Measurements from ENCODE around the gene MAOA.

The MAOA gene

GRCh38 chrX:43688586-43688985, 32.5 kb downstream of the MAOA start:
- Histone ChIP-seq H4K8ac (ENCODE audit: low read depth, low read length) (no peak overlapping the region), H3K9me3 (replicated peaks in 1 of 2; ENCODE audit: control insufficient read depth in 2 of 2, insufficient read depth in 1 of 2, low read depth in 1 of 2, low read length in 2 of 2) (no peaks in the 10 kb centered on the region), H2BK5ac (ENCODE audit: low read length) (no peak overlapping the region), H3K4me3 (ENCODE audit: low read length in 2 of 2) (no peak overlapping the region), H3K79me1 (ENCODE audit: low read depth, low read length) (no peaks in the 10 kb centered on the region), H3K23ac (ENCODE audit: low read depth, low read length, poor library complexity) (no peak overlapping the region), H4K91ac (ENCODE audit: low read depth, low read length, poor library complexity) (no peak overlapping the region), H3K14ac (ENCODE audit: low read length) (no peak overlapping the region), H2AFZ (ENCODE audit: low read length) (no peak overlapping the region), H3K4me1 (ENCODE audit: control insufficient read depth in 2 of 2, insufficient read depth in 1 of 2, low read depth in 1 of 2, low read length in 2 of 2) (no peaks in the 10 kb centered on the region), H2BK120ac (ENCODE audit: low read depth, low read length) (no peak overlapping the region), H2BK15ac (ENCODE audit: low read length) (no peak overlapping the region), H2AK5ac (ENCODE audit: low read depth, low read length) (no peak overlapping the region), H3K9ac (ENCODE audit: low read depth, low read length, poor library complexity) (no peak overlapping the region), H2BK12ac (ENCODE audit: low read length) (no peak overlapping the region), H3K18ac (ENCODE audit: low read length) (no peak overlapping the region), H3K36me3 (replicated peaks in 1 of 2; ENCODE audit: control insufficient read depth in 2 of 2, insufficient read depth in 2 of 2, low read length in 2 of 2) (no peaks in the 10 kb centered on the region), H3K27me3 (ENCODE audit: control insufficient read depth in 3 of 3, insufficient read depth in 3 of 3, low read depth in 1 of 3, low read length in 3 of 3) (no peaks in the 10 kb centered on the region), H3K27ac (replicated peaks; ENCODE audit: low read length) (no peak overlapping the region), H3K4ac (ENCODE audit: low read length) (no peak overlapping the region), H3K4me2 (ENCODE audit: insufficient read depth, low read length, poor library complexity, severe bottlenecking) (no peak overlapping the region)
- DNase-seq (ENCODE audit: low spot score), result no peak
- WGBS, 2 donors (ENCODE audit: extremely low coverage in 2 of 2, insufficient read length in 2 of 2, insufficient replicate concordance in 1 of 2), result no CpG with 5 or more reads among the region's 1 CpG

- H3K4me2 ChIP-seq (ENCODE audit: insufficient read depth, low read length, poor library complexity, severe bottlenecking), result no peak overlapping the region
- no peak overlapping the region for H3K9ac ChIP-seq (ENCODE audit: low read depth, low read length, poor library complexity)
- H2BK12ac ChIP-seq (ENCODE audit: low read length), result no peak overlapping the region
- H3K79me1 ChIP-seq (ENCODE audit: low read depth, low read length), result no peaks in the 10 kb centered on the region
- H3K23ac ChIP-seq (ENCODE audit: low read depth, low read length, poor library complexity), result no peak overlapping the region
- no peak overlapping the region for H3K27ac ChIP-seq (replicated peaks; ENCODE audit: low read length)
- no peak overlapping the region for H4K8ac ChIP-seq (ENCODE audit: low read depth, low read length)
- H3K18ac ChIP-seq (ENCODE audit: low read length), result no peak overlapping the region
- no peak overlapping the region for H3K14ac ChIP-seq (ENCODE audit: low read length)
- no peak overlapping the region for H2BK5ac ChIP-seq (ENCODE audit: low read length)
- no peak overlapping the region for H2AK5ac ChIP-seq (ENCODE audit: low read depth, low read length)
- no peak overlapping the region for H4K91ac ChIP-seq (ENCODE audit: low read depth, low read length, poor library complexity)
- no peak overlapping the region for H2BK120ac ChIP-seq (ENCODE audit: low read depth, low read length)
- no peak overlapping the region for H3K4ac ChIP-seq (ENCODE audit: low read length)
- DNase-seq (ENCODE audit: low spot score), result no peak
- H3K4me3 ChIP-seq (ENCODE audit: low read length in 2 of 2), result no peak overlapping the region
- no peaks in the 10 kb centered on the region for H3K4me1 ChIP-seq (ENCODE audit: control insufficient read depth in 2 of 2, insufficient read depth in 1 of 2, low read depth in 1 of 2, low read length in 2 of 2)
- no peak overlapping the region for H2AFZ ChIP-seq (ENCODE audit: low read length)
- no peaks in the 10 kb centered on the region for H3K27me3 ChIP-seq (ENCODE audit: control insufficient read depth in 3 of 3, insufficient read depth in 3 of 3, low read depth in 1 of 3, low read length in 3 of 3)
- no CpG with 5 or more reads among the region's 3 CpGs for WGBS, 2 donors (ENCODE audit: extremely low coverage in 2 of 2, insufficient read length in 2 of 2, insufficient replicate concordance in 1 of 2)
- H3K9me3 ChIP-seq (replicated peaks in 1 of 2; ENCODE audit: control insufficient read depth in 2 of 2, insufficient read depth in 1 of 2, low read depth in 1 of 2, low read length in 2 of 2), result no peaks in the 10 kb centered on the region
- no peak overlapping the region for H2BK15ac ChIP-seq (ENCODE audit: low read length)
- no peaks in the 10 kb centered on the region for H3K36me3 ChIP-seq (replicated peaks in 1 of 2; ENCODE audit: control insufficient read depth in 2 of 2, insufficient read depth in 2 of 2, low read length in 2 of 2)
Observed at GRCh38 chrX:43693602-43694406, 37.7 kb downstream of the MAOA start.

- no peak overlapping the region for H2BK120ac ChIP-seq (ENCODE audit: low read depth, low read length)
- no CpG with 5 or more reads among the region's 3 CpGs for WGBS, 2 donors (ENCODE audit: extremely low coverage in 2 of 2, insufficient read length in 2 of 2, insufficient replicate concordance in 1 of 2)
Observed at GRCh38 chrX:43699475-43699874, 43.4 kb downstream of the MAOA start.

GRCh38 chrX:43702079-43702524, 46.0 kb downstream of the MAOA start:
- H2BK120ac ChIP-seq (ENCODE audit: low read depth, low read length), result no peak overlapping the region
- H3K23ac ChIP-seq (ENCODE audit: low read depth, low read length, poor library complexity), result no peak overlapping the region
- no peak overlapping the region for H2BK12ac ChIP-seq (ENCODE audit: low read length)
- H2AFZ ChIP-seq (ENCODE audit: low read length), result no peak overlapping the region
- H3K9ac ChIP-seq (ENCODE audit: low read depth, low read length, poor library complexity), result no peak overlapping the region
- no peak overlapping the region for H3K4me3 ChIP-seq (ENCODE audit: low read length in 2 of 2)
- H2BK15ac ChIP-seq (ENCODE audit: low read length), result no peak overlapping the region
- no peak overlapping the region for H4K91ac ChIP-seq (ENCODE audit: low read depth, low read length, poor library complexity)
- no peaks in the 10 kb centered on the region for H3K27me3 ChIP-seq (ENCODE audit: control insufficient read depth in 3 of 3, insufficient read depth in 3 of 3, low read depth in 1 of 3, low read length in 3 of 3)
- H3K79me1 ChIP-seq (ENCODE audit: low read depth, low read length), result no peaks in the 10 kb centered on the region
- H3K27ac ChIP-seq (replicated peaks; ENCODE audit: low read length), result no peak overlapping the region
- no peak overlapping the region for H3K4me2 ChIP-seq (ENCODE audit: insufficient read depth, low read length, poor library complexity, severe bottlenecking)
- no peak overlapping the region for H3K4ac ChIP-seq (ENCODE audit: low read length)
- WGBS, 2 donors (ENCODE audit: extremely low coverage in 2 of 2, insufficient read length in 2 of 2, insufficient replicate concordance in 1 of 2), result no CpG with 5 or more reads among the region's 2 CpGs
- no peaks in the 10 kb centered on the region for H3K9me3 ChIP-seq (replicated peaks in 1 of 2; ENCODE audit: control insufficient read depth in 2 of 2, insufficient read depth in 1 of 2, low read depth in 1 of 2, low read length in 2 of 2)
- no peak for DNase-seq (ENCODE audit: low spot score)
- H3K14ac ChIP-seq (ENCODE audit: low read length), result no peak overlapping the region
- H2BK5ac ChIP-seq (ENCODE audit: low read length), result no peak overlapping the region
- peaks cover 8 to 19% of the 10 kb centered on the region in 2 donors for H3K4me1 ChIP-seq (ENCODE audit: control insufficient read depth in 2 of 2, insufficient read depth in 1 of 2, low read depth in 1 of 2, low read length in 2 of 2)
- H3K18ac ChIP-seq (ENCODE audit: low read length), result no peak overlapping the region
- no peak overlapping the region for H2AK5ac ChIP-seq (ENCODE audit: low read depth, low read length)
- no peaks in the 10 kb centered on the region for H3K36me3 ChIP-seq (replicated peaks in 1 of 2; ENCODE audit: control insufficient read depth in 2 of 2, insufficient read depth in 2 of 2, low read length in 2 of 2)
- no peak overlapping the region for H4K8ac ChIP-seq (ENCODE audit: low read depth, low read length)

More at GRCh38 chrX:43699475-43699874, 43.4 kb downstream of the MAOA start:
- Histone ChIP-seq H3K27ac (replicated peaks; ENCODE audit: low read length) (no peak overlapping the region), H3K4me2 (ENCODE audit: insufficient read depth, low read length, poor library complexity, severe bottlenecking) (no peak overlapping the region), H2BK12ac (ENCODE audit: low read length) (no peak overlapping the region), H3K9ac (ENCODE audit: low read depth, low read length, poor library complexity) (no peak overlapping the region), H3K4me3 (ENCODE audit: low read length in 2 of 2) (no peak overlapping the region), H3K36me3 (replicated peaks in 1 of 2; ENCODE audit: control insufficient read depth in 2 of 2, insufficient read depth in 2 of 2, low read length in 2 of 2) (no peaks in the 10 kb centered on the region), H3K23ac (ENCODE audit: low read depth, low read length, poor library complexity) (no peak overlapping the region), H2BK5ac (ENCODE audit: low read length) (no peak overlapping the region), H4K91ac (ENCODE audit: low read depth, low read length, poor library complexity) (no peak overlapping the region), H4K8ac (ENCODE audit: low read depth, low read length) (no peak overlapping the region), H2AK5ac (ENCODE audit: low read depth, low read length) (no peak overlapping the region), H3K27me3 (ENCODE audit: control insufficient read depth in 3 of 3, insufficient read depth in 3 of 3, low read depth in 1 of 3, low read length in 3 of 3) (no peaks in the 10 kb centered on the region), H3K9me3 (replicated peaks in 1 of 2; ENCODE audit: control insufficient read depth in 2 of 2, insufficient read depth in 1 of 2, low read depth in 1 of 2, low read length in 2 of 2) (no peaks in the 10 kb centered on the region), H3K14ac (ENCODE audit: low read length) (no peak overlapping the region), H2BK15ac (ENCODE audit: low read length) (no peak overlapping the region), H3K79me1 (ENCODE audit: low read depth, low read length) (no peaks in the 10 kb centered on the region), H3K4ac (ENCODE audit: low read length) (no peak overlapping the region), H2AFZ (ENCODE audit: low read length) (no peak overlapping the region), H3K4me1 (ENCODE audit: control insufficient read depth in 2 of 2, insufficient read depth in 1 of 2, low read depth in 1 of 2, low read length in 2 of 2) (peaks cover 8 to 19% of the 10 kb centered on the region in 2 donors), H3K18ac (ENCODE audit: low read length) (no peak overlapping the region)
- DNase-seq (ENCODE audit: low spot score), result no peak

All from neuronal stem cell (in vitro differentiated cells).